IgD-negative memory B cell (primary cell): ENCODE data around the gene HIVEP3. TPM values are rescaled to one million over a fixed set of nuclear protein-coding genes. Genes with fewer than 3 reads are reported as not detected.

Experiments
- H3K27ac Mint-ChIP-seq, 3 donors: one replicate each; pipeline ENCODE4 v1.8.0; 2020 to 2022; ENCODE audit warnings: mild to moderate bottlenecking in 3 of 3, mixed read lengths in 3 of 3, moderate library complexity in 1 of 3
- H3K27me3 Mint-ChIP-seq: one replicate; pipeline ENCODE4 v1.8.0; 2021; ENCODE audit warnings: mixed read lengths
- H3K36me3 Mint-ChIP-seq: one replicate; pipeline ENCODE4 v1.8.0; 2020; ENCODE audit warnings: mild to moderate bottlenecking, mixed read lengths
- H3K4me1 Mint-ChIP-seq, 3 donors: one replicate each; pipeline ENCODE4 v1.8.0; 2020 to 2022; ENCODE audit warnings: mixed read lengths in 3 of 3, mild to moderate bottlenecking in 1 of 3
- H3K4me3 Mint-ChIP-seq, 4 donors: one replicate each; pipeline ENCODE4 v1.8.0; 2020 to 2022; ENCODE audit warnings: mild to moderate bottlenecking in 4 of 4, mixed read lengths in 4 of 4, moderate library complexity in 3 of 4
- H3K9me3 Mint-ChIP-seq, 3 donors: one replicate each; pipeline ENCODE4 v1.8.0; 2020 to 2021; ENCODE audit warnings: mixed read lengths in 3 of 3, mild to moderate bottlenecking in 1 of 3
- polyA plus RNA-seq: library from polyadenylated mRNA; unstranded; fragments of 300-500 nt; fragmentation: Illumina TruSeq; gene quantifications from one replicate; pipeline ENCODE4 v1.2.3, GENCODE V29; 2021

Gene HIVEP3
- polyA plus RNA-seq, 1 donor from 2014 or later = 1.4 TPM

DNA sequence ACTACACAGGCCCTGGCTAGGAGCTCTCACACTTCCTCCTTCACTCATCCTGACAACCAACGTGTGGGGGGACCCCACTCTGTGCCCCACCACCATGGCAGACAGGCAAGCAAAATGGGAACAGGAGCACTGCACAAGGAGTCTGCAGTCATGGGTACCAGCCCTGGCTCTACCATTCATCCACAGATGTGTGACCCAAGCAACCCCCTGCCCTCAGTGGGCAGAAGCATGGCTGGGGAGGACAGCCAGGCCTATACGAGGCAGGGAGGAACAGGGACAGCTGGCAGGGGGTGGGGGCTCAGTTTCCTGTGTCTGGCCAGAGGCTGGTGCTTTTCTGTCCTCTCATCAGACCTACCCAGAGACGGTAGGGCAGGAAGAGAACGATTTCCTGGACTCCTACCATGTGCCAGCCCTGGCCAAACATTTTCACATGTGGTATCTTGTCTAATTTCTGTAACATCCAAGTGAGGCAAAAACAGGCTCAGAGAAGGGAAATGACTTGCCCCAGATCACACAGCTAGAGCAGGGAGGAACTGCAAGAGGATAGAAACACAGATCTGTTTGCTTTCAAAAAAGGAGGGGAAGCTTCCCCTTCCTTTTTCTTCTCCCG, 178.0 kb downstream of the HIVEP3 start:
- peak overlapping the region in 2 of 4 donors; percentile 36 to 47 for H3K4me3 Mint-ChIP-seq

DNA sequence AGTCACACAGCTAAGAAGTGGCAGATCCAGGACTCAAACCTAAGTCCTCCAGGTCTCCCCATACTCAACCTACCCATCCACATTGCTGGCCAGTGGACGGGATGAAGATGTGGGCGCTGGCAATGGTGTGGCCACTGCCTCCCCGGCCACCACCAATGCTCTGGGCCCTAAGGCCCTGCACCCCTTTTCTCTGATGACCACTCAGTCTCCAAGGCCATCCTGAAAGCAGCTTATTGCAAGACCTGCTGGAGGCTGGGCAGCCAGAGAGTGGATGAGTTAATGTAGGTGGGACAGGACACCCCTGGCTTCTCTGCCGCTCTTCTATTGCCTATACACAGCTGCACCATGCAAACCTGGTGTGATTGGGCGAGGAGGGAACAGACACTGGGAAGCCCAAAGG, 178.7 kb downstream of the HIVEP3 start:
- Mint-ChIP-seq H3K27ac (peak overlapping the region in 1 of 3 donors; percentile 25), H3K4me1 (peaks cover 31 to 57% (median 52%) of the 10 kb centered on the region in 3 donors), H3K9me3 (no peaks in the 10 kb centered on the region), H3K36me3 (no peaks in the 10 kb centered on the region), H3K4me3 (peak overlapping the region in 2 of 4 donors; percentile 77 to 85), H3K27me3 (no peaks in the 10 kb centered on the region)

More for the DNA sequence above, 178.0 kb downstream of the HIVEP3 start:
- Mint-ChIP-seq H3K27me3 (no peaks in the 10 kb centered on the region), H3K27ac (peak overlapping the region in 1 of 3 donors; percentile 25), H3K36me3 (no peaks in the 10 kb centered on the region), H3K4me1 (peaks cover 34 to 60% (median 55%) of the 10 kb centered on the region in 3 donors), H3K9me3 (no peaks in the 10 kb centered on the region)

DNA sequence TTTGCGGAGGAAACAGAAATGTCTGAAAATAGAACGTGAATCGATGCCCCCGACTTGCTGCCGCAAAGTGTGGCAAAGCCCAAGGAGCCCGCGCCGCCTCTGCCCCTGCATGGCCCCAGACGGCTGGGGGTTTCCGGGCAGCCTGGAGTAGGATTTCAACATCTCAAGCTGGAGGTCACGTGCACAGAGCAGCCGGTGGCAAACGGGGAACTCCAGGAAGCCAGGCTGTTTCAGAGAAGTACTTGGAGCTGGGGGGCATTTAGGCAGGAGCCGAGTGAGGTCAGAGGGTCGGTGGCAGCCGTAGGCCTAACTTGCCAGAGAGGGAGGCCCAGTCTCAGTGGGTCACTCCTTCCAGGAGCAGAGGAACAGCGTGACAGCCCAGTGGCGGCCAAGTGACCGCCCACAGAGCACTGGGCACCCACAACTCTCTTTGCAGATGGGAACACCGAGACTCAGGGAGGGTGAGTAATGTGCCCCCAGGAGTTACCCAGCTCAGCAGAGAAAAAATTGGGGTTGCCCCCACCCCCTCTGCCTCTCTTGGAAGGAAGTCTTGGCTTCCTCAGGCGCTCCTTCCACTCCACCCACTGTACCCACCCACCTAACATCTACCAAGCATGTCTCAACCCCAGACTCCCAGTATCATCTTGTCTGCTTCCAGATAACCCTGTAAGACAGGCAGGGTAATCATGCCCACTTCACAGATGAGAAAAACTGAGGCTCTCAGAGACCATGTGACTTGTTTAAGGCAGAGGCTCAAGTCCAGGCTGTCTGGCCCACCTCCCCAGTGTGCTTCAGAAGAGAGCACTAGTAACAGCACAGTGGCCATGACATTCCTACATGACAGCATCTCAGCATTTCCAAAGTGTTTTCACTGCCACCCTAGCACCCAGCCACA, 179.4 kb downstream of the HIVEP3 start:
- H3K9me3 Mint-ChIP-seq = no peaks in the 10 kb centered on the region
- peak overlapping the region; percentile 71 to 74 (median 73) for H3K27ac Mint-ChIP-seq
- H3K36me3 Mint-ChIP-seq = no peaks in the 10 kb centered on the region
- H3K4me1 Mint-ChIP-seq = peaks cover 29 to 55% (median 44%) of the 10 kb centered on the region in 3 donors
- no peaks in the 10 kb centered on the region for H3K27me3 Mint-ChIP-seq
- H3K4me3 Mint-ChIP-seq = peak overlapping the region; percentile 26 to 88 (median 79)

DNA sequence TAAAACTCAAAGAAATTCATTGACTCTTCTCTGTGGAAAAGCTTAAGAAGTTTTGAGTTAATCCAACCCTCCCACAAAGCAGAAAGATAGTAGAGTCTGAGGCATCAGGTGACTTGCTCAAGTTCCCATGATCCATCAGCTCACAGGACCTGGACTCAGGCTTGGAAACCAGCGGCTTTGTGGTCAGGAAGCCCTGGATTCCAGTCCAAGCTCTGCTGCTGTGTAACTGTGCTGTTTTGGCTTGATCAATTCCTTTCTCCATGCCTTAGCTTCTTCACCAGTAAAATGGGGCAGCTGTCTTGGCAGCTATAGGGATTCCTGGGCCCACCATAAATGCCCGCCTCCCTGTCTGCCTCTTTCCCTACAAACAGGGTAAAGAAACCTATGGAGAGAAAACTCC, 180.2 kb downstream of the HIVEP3 start:
- H3K4me1 Mint-ChIP-seq = peaks cover 28 to 57% (median 43%) of the 10 kb centered on the region in 3 donors
- no peaks in the 10 kb centered on the region for H3K27me3 Mint-ChIP-seq
- no peaks in the 10 kb centered on the region for H3K36me3 Mint-ChIP-seq
- no peaks in the 10 kb centered on the region for H3K9me3 Mint-ChIP-seq
- peak overlapping the region in 3 of 4 donors; percentile 26 to 88 (median 86) for H3K4me3 Mint-ChIP-seq
- H3K27ac Mint-ChIP-seq = peak overlapping the region in 2 of 3 donors; percentile 71 to 74

DNA sequence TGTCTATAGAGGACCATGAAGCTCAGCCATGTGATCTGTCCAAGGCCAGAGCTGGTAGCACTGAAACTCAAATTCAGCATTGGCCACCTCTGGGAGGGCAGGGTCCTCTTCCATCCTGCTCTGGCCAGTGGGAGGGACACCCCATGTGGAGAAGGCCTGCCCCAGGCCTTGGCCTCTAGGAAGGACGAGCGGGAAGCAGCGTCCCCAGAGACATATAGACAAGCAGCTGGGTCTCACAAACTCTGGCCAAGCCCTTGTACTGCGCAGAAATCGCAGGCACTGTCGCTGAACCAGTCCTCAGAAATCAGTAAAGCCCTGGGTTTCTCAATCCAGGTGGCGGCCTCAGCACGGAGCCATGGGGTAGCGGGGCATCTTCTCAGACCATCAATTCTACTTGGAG, 180.7 kb downstream of the HIVEP3 start:
- Mint-ChIP-seq H3K9me3 (no peaks in the 10 kb centered on the region), H3K27ac (no peak overlapping the region), H3K4me1 (peaks cover 27 to 57% (median 43%) of the 10 kb centered on the region in 3 donors), H3K36me3 (no peaks in the 10 kb centered on the region), H3K27me3 (no peaks in the 10 kb centered on the region), H3K4me3 (peak overlapping the region in 2 of 4 donors; percentile 57 to 85)

DNA sequence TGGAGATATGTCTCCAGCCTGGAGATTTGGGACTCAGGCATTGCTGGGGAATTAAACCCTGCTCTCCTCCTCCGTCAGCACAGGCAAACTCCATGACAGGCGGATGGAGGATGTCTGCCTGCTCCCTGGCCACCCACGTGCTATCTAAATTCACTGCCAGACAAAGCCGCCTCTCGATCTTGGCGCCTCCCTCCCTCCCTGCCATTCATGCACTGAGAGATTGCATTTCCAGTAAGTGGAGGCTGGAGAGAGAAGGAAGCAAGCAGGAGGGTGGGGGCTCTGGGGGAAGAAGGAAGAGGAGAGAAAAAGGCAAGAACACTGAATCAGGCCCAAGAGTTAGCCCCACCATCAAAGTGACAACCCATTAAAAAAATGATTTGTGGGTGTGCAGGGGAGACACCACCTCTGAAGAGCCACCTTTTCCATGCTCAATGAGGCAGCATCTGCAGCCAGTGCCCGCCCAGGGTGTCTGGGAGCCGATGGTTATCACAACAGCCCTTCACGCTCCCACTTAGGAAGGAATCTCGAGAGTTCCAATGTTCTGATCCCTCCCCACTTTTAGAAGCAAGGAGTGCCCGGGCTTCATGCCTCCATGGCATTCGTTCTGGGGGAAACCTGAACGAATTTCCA, 183.0 kb downstream of the HIVEP3 start:
- H3K27me3 Mint-ChIP-seq = no peaks in the 10 kb centered on the region
- peaks cover 22 to 44% (median 27%) of the 10 kb centered on the region in 3 donors for H3K4me1 Mint-ChIP-seq
- H3K36me3 Mint-ChIP-seq = peaks cover 5% of the 10 kb centered on the region
- no peak overlapping the region for H3K4me3 Mint-ChIP-seq
- no peak overlapping the region for H3K27ac Mint-ChIP-seq
- H3K9me3 Mint-ChIP-seq = no peaks in the 10 kb centered on the region

DNA sequence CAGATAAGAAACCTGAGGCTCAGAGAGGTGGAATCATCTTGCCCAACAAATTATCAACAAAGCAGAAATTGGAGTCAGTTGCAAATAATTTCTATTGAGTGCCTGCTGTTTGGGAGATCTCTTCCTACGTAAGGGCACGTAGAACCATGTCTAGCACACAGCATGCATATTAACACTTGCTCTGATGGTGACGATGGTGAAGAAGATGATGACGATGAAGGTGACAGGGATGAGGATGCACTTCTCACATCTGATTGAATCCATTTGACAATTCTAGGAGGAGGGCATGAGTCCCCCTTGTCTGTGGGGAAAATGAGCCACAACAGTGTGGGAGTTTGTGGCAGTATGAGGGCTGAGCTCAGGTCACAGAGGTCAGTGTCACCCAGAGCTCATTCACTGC, 183.6 kb downstream of the HIVEP3 start:
- peaks cover 5% of the 10 kb centered on the region for H3K36me3 Mint-ChIP-seq
- no peak overlapping the region for H3K27ac Mint-ChIP-seq
- H3K27me3 Mint-ChIP-seq = no peaks in the 10 kb centered on the region
- H3K4me1 Mint-ChIP-seq = peaks cover 15 to 40% (median 28%) of the 10 kb centered on the region in 3 donors
- no peaks in the 10 kb centered on the region for H3K9me3 Mint-ChIP-seq
- H3K4me3 Mint-ChIP-seq = no peak overlapping the region

DNA sequence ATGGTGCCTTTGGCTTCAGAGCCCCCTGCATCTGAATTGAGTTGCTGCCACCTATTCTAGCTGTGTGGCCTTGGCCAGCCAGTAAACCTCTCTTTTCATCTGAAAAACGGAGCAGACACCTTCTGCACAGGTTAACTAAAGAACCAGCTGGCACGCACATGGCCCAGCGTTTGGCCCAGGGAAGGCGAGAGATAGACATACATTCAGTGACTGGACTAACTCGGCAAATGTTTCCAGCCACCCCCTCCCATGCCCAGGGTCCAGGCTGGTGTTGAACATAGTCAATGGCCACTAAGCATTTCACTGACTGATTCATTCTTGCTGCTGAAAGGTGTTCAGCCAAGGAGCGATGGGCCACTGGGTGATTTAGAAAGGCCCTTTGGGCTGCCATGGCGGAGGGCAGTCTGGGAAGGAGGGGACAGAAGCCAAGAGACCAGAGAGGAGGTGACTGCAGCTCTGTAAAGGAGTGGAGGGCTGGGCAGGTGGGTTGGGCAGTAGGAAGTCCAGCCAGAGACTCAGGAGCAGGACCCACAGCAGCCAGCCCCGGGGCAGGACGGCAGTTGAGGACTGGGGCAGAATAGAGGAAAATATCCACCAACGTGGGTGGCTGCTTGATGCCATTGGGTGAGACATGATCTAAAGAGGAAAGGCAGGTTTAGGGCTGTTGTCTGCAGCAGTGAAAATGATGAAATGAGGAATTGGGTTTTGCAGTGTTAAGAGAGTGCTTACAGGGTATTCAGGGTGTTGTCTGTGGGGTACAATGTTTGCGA, 184.3 kb downstream of the HIVEP3 start:
- Mint-ChIP-seq H3K4me3 (peak overlapping the region in 1 of 4 donors; percentile 29), H3K36me3 (peaks cover 6% of the 10 kb centered on the region), H3K27me3 (no peaks in the 10 kb centered on the region), H3K4me1 (peaks cover 15 to 38% (median 26%) of the 10 kb centered on the region in 3 donors), H3K9me3 (no peaks in the 10 kb centered on the region), H3K27ac (peak overlapping the region in 1 of 3 donors; percentile 18)

DNA sequence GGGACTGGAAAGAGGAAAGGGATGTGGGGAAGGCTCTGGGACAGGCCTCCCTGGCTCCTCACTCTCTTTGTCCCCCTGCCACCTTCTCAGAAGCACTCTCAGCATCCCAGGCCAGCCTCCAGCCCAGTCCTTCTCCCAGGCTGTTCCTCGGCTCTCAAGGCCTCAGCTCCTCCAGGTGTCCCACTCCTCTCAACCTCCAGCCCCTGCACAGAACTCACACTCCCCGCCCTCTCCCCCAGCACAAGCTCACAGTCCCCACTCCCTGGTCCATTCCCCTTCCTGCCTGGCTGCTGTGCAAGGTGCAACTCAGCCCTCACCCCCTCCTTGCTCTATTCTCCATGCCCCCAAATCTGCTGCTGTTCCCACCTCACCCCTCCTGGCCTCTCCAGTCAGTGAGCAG, 185.0 kb downstream of the HIVEP3 start:
- Mint-ChIP-seq H3K36me3 (peaks cover 6% of the 10 kb centered on the region), H3K27me3 (no peaks in the 10 kb centered on the region), H3K4me3 (no peak overlapping the region), H3K27ac (no peak overlapping the region), H3K4me1 (peaks cover 17 to 39% (median 26%) of the 10 kb centered on the region in 3 donors), H3K9me3 (no peaks in the 10 kb centered on the region)

DNA sequence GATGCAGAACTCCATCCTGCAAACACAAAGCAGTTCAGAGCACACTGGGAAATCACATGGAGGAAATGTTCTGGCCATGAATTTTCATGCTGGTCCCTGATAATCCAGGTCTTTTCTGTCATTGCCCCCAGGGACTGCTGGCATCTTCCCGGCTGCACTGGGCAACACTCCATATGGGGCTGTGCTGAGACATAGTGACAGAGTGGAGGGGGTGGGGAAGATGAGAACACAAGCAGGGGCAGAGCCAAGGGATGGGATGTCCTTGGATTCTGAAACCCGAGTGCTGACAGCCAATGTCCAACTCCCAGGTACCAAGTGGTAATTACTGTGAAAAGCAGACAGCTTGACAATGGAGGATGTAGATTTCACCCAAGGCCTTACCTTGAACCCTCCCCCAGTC, 185.7 kb downstream of the HIVEP3 start:
- Mint-ChIP-seq H3K27ac (no peak overlapping the region), H3K4me1 (peaks cover 23 to 39% (median 26%) of the 10 kb centered on the region in 3 donors), H3K9me3 (no peaks in the 10 kb centered on the region)

DNA sequence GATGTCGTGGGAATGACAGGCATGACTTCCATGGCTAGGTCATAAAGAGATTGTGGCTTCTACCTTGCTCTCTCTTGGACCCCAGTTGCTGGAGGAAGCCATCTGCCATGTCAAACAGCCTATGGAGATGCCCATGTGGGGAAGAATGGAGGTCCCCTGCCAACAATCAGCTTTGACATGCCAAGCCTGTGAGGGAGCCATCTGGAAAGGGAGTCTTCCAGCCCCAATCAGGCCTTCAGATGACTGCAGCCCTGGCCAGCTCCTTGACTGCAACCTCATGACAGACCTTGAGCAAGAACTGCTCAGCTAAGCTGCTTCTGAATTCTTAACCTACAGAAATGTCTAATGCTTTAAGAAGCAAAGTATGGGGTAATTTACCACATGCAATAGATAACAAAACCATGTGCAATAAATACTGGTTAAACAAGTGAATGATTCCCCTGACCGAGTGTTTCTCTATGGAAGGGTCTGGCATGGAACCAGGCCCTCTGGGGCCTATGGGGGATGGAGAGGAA, 187.1 kb downstream of the HIVEP3 start:
- no peaks in the 10 kb centered on the region for H3K9me3 Mint-ChIP-seq
- H3K4me3 Mint-ChIP-seq = peak overlapping the region in 1 of 4 donors; percentile 24
- peaks cover 6% of the 10 kb centered on the region for H3K36me3 Mint-ChIP-seq
- peaks cover 34 to 48% (median 35%) of the 10 kb centered on the region in 3 donors for H3K4me1 Mint-ChIP-seq
- H3K27ac Mint-ChIP-seq = no peak overlapping the region
- no peaks in the 10 kb centered on the region for H3K27me3 Mint-ChIP-seq

More for the DNA sequence above, 185.7 kb downstream of the HIVEP3 start:
- no peaks in the 10 kb centered on the region for H3K27me3 Mint-ChIP-seq
- no peak overlapping the region for H3K4me3 Mint-ChIP-seq
- H3K36me3 Mint-ChIP-seq = peaks cover 6% of the 10 kb centered on the region

DNA sequence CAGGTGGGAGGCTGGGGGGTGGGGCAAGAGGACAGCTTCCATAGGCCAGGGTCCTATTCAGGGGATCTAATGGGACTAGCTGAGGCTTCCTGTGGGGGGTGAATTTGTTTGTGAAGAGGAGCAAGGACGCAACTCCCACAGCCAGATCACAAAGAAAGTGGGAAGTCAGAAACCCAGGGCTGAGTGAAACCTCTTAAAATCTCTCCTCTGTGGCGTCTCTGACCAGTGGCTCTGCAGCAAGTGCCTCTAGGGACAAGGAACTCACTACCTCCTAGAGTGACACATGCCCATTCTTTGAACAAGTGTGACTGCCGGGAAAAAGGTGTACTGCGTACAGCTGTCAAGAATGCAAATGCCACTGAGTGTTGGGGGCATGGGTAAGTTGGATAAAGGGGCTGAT, 187.9 kb downstream of the HIVEP3 start:
- Mint-ChIP-seq H3K36me3 (peaks cover 6% of the 10 kb centered on the region), H3K9me3 (no peaks in the 10 kb centered on the region), H3K27ac (no peak overlapping the region), H3K4me1 (peaks cover 39 to 55% (median 41%) of the 10 kb centered on the region in 3 donors), H3K4me3 (no peak overlapping the region), H3K27me3 (no peaks in the 10 kb centered on the region)

DNA sequence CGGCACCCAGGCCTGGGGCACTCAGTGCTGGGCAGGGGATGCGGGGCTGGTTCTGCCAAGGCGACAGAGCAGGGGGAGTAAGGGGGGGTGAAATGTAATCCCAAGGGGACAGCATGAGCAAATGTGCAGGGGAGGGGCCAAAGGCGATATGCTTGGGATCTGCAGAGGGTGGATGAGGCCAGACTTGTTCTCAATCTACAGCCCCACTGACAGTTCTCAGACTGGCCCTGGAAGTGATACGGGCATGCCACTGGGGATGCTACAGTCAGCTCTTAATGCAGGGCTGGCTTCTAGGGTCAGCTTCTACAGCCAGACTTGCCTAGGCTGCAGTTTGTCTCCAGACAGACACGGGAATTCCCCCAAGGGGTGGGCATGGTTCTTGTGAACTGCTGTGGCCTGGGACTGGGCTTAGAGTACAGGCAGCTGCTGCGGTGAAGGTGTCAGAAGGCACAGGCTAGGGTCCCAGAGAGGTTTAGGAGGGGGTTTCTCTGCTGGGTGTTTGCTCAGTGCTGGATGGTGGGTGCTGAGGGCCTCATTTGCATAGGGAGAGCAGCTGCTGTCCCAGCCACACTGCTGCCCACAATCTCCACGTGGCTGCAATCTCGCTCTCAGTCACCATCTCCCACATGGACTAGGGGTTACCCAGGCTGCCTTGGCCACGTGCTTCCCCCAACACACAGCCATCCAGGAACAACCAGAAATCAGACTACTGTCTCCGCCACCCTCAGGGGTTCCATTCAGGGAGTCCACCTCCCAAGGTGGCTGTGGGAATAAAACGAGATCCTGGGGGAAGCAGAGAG, 190.1 kb downstream of the HIVEP3 start:
- peaks cover 41 to 47% (median 42%) of the 10 kb centered on the region in 3 donors for H3K4me1 Mint-ChIP-seq
- no peaks in the 10 kb centered on the region for H3K27me3 Mint-ChIP-seq
- peak overlapping the region; percentile 94 for H3K27ac Mint-ChIP-seq
- H3K4me3 Mint-ChIP-seq = peak overlapping the region; percentile 44 to 93 (median 66)
- H3K36me3 Mint-ChIP-seq = peaks cover 6% of the 10 kb centered on the region
- H3K9me3 Mint-ChIP-seq = no peaks in the 10 kb centered on the region
